D721Med (cell line): Measurements from ENCODE around the gene SCUBE1.

Source experiments
- DNase-seq: peaks from one replicate; pipeline ENCODE4 v3.0.0; 2011; ENCODE audit warnings: low spot score; ENCODE audit not compliant: insufficient read length
- FAIRE-seq: peaks from 2 replicates; lab custom pipeline; 2011; peaks lifted over from hg19 to GRCh38; lab: Jason Lieb, UNC
- CTCF ChIP-seq: IDR thresholded peaks from 2 replicates; pipeline ENCODE4 v1.5.1; 2012; ENCODE audit warnings: mild to moderate bottlenecking, control low read depth; ENCODE audit not compliant: insufficient read depth; ENCODE audit errors: missing control alignments

The SCUBE1 gene

GRCh38 chr22:43191831-43192230 lies 151.3 kb downstream of the SCUBE1 start:
- no peak for DNase-seq
- TF ChIP-seq CTCF, result no peak
- FAIRE-seq, result no peak

GRCh38 chr22:43188829-43189545 lies 154.2 kb downstream of the SCUBE1 start:
- DNase-seq, result no peak
- no peak for TF ChIP-seq CTCF
- FAIRE-seq, result no peak

- peak; percentile 43 for TF ChIP-seq CTCF
- DNase-seq (peak; percentile 66), FAIRE-seq (no peak)
These were observed 155.7 kb downstream of the SCUBE1 start for GRCh38 chr22:43187171-43188099.

GRCh38 chr22:43186272-43187170 lies 156.7 kb downstream of the SCUBE1 start, which contains the start of gene TTLL12:
Gene TTLL12, minus strand, starts transcription at chr22:43187134. Its CDS starts 65 bp downstream, at chr22:43187069.
- TF ChIP-seq CTCF, result no peak
- FAIRE-seq, result no peak
- no peak for DNase-seq

GRCh38 chr22:43185860-43186261 lies 157.3 kb downstream of the SCUBE1 start:
- FAIRE-seq (no peak), DNase-seq (no peak)
- no peak for TF ChIP-seq CTCF

GRCh38 chr22:43183496-43184277 lies 159.5 kb downstream of the SCUBE1 start:
- FAIRE-seq (no peak), DNase-seq (no peak)

More at GRCh38 chr22:43183496-43184277, 159.5 kb downstream of the SCUBE1 start:
- no peak for TF ChIP-seq CTCF
